Measurements from ENCODE around the gene MS4A4E.
"Not testable (repeated sequence)": the region's sequence is repeated elsewhere in the genome, so short reads cannot be mapped to it uniquely, and the experiment has no call there.

Gene MS4A4E

DNA sequence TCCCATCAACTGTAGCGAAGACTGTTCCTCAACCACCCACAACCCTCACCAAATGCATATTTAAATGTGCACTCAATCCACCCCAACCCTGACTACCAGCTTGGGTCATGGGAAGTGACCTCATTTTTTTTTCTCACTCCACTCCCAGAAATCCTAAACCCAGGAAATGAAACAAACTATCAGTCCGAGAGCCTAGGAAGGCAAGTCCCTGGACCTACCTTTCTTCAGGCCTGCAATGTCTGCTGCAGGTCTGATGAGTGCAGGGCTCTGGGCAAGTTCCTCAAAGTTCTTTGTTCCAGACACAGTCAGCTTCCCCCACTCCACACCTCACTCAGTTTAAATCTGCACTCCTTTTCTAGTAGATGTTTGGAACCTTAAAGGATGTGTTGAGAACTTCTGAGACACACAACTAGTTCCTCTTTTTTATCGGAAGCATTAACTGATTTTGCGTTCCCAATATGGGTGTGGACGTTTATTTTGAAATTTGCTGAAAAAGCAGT is at the start of gene MS4A4E:
Gene MS4A4E (minus strand): TSS at position 398 of the 500 bp plus-strand sequence. CDS start 13,082 bp downstream, outside the sequence.
- no peak for DNase-seq

DNA sequence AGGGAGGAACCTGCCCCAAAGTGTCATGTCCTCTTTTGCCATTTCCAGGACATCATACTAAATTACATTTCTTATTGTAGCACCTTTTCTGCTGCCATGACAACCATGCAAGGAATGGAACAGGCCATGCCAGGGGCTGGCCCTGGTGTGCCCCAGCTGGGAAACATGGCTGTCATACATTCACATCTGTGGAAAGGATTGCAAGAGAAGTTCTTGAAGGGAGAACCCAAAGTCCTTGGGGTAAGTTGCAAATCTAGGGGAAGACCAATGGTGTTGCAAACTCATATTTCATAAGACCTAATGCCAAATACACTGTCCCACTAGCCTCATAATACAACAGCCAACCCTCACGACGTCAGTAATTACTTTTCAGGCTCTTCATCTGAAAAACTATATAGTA is 49.2 kb upstream of the MS4A4E start:
- DNase-seq: no peak

DNA sequence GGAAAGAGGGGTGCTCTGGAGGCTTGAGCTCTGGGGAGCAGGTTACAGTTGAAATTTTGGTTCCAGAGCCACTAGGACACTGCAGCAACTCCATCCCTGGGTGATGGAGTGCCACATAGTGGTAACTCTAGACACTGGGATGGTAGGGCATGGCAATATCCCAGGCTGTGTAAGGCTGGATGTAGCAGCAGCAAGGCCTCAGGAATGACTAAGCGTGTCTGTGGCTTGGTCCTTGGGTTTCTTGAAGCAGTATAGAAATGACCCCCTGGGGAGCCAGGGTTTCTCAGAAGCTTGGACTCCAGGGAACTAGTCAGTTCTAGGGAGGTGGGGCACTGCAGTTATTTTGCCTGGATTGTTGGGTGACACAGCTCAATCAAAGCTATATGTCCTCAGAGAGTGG is 45.6 kb upstream of the MS4A4E start:
- no peak for DNase-seq

DNA sequence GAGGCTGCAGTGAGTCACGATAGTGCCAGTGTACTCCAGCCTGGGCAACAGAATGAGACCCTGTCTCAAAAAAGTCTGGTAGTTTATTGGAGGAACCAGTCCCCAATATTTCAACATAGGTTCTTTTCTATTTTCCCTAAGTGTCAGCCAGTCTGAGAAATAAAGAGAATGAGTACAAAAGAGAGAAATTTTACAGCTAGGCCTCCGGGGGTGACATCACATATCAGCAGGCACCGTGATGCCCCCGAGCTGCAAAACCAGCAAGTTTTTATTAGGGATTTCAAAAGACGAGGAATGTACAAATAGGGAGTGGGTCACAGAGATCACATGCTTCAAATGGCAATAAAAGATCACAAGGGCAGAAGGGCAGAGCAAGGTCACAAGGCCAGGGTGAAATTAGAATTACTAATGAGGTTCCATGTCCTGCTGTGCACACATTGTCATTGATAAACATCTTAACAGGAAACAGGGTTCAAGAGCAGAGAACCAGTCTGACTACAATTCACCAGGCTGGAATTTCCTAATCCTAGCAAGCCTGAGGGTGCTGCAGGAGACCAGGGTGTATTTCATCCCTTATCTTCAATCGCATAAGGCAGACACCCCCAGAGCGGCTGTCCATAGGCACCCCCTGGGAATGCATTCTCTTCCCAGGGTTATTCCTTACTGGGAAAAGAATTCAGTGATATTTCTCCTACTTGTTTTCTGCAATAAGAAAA is 42.6 kb upstream of the MS4A4E start:
- not testable (repeated sequence) for DNase-seq

DNA sequence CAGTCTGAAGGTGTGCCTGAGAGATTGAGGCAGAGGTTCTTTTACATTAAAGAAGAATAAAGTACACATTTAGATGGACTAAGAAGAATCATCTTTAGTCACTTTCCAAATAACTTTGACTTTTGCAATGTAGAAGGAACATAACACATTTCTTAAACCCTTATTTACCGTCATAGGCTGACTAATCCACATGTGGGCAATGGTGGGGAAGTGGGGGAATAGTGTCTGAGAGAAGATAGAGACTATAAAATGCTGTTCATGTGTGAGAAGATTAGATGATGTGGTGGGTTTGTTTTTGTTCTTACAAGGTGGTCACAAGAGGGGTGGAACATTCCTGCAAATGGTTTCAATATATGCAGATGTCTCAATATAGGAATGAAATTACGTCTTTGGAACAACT is 39.3 kb upstream of the MS4A4E start:
- DNase-seq: no peak

DNA sequence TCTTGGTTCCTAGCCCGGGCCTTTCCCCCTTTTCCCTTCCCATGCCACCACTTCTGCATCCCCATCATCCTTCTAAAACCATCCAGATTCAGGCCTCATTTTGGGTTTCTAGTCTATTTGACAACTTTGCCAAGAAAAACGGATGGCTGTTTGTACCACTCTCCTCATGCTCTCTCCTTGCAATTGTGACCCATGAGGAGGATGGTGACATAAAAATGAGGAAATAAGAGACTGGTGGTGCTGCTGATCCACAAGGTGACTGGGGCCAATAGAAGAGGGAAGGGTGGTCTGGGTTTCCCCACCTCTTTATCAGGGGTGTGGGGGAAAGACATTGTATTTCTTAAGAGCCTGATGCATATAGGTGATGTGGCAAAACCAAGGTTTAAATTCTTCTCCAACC is 38.5 kb upstream of the MS4A4E start:
- no peak for DNase-seq

DNA sequence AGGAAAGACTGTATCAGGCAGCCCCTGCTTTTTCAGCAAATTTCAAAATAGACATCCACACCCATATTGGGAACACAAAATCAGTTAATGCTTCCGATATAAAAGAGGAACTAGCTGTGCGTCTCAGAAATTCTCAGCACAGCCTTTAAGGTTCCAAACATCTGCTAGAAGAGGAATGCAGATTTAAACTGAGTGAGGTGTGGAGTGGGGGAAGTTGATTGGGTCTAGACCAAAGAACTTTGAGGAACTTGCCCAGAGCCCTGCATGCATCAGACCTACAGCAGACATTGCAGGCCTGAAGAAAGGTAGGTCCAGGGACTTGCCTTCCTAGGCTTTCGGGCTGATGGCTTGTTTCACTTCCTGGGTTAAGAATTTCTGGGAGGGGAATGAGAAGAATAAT is 37.5 kb upstream of the MS4A4E start, which contains the start of gene MS4A4A:
Gene MS4A4A (plus strand): TSS at position 255 of the 400 bp plus-strand sequence. CDS start 10 bp downstream, at position 265.
- no peak for DNase-seq

DNA sequence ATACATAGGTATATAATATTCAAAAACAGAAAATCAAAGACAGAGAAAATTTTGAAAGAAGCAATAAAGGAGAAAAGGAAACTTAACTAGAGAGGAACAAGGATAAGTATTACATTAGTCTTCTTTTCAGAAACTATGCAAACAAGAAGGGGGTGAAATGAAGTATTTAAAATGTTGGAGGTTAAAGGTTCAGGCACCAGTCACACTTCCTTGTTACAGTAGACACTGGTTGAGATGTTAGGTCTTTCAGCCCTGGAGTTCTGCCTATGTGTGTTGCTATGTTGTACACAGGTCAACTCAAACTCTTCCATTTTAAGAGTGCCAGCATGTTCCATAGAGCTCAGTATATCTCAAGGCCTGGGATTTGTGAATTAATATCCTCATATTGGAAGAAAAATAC is 31.5 kb upstream of the MS4A4E start:
- no peak for DNase-seq

DNA sequence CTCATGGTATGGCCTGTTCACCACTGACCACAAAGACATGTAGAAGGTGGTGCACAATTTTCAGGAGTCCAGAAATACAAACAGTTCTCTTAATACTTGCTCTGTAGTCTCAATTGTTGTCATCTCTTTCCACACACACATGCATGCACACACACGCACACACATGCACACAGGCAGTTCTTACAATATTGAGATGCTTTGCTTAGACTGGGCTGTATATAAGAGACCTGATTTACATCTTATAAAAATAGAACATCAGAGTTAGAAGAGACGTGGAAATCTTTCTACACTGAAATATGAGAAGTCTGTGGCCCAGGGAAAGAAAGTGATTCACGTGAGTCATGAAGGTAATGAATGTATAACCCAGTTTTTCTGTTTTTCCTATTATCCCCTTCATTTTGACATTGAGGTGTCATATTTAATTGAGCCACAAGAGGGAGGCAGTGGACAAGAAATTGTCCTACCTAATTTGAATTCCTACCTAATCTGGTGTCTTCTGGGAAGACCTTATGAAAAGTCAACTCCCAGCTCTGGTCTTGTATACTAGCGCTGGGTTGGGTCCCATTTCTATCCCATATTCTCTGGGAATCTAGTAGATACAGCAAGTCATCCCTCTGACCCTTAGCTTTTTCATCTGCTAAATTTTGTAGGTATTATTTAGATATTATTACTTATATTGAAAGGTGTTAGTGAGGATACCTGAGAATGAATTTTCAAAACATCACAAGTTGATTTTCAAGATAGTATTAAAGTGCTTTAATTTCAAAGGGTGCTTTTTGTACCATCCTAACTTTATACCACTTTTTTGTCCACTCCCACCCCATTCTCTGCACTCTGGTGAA is 22.7 kb upstream of the MS4A4E start:
- peak; percentile 1 for DNase-seq

DNA sequence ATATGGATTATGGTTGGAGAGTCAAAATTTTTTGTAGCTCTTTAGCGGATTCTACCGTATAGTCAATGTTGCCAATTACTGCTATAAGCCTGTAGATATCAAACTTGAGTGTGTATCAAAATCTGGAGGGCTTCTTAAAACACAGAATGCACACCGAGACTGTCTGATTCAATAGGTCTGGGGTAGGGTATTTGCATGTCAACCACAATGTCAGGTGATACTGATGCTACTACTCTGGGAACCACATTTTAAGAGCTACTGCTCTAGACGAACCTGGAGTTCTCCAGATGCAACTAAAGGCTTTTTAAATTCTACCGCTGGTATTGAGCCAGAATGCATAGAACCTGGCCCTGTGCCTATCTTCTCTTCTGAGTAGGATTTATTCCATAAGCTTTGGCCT is 21.7 kb upstream of the MS4A4E start:
- DNase-seq: no peak

DNA sequence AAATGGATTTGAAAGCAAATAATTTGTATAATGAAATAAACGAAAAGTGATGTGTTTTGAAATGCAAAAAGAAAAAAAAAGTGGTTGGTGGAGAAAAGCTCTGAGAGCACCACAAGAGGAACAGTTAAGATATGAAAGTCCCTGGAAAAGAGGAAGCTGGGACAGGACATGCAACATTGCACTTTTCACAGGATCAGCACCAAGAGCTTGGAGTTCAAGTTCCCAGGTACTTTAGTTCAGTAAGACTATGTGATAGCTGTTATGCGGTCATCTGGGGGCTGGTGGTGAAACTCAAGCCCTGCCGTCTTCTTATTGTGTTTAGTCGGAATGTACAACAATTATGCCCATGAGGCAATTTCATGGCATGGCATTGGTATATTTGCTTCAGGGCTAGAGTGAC is 20.5 kb upstream of the MS4A4E start:
- DNase-seq: no peak

DNA sequence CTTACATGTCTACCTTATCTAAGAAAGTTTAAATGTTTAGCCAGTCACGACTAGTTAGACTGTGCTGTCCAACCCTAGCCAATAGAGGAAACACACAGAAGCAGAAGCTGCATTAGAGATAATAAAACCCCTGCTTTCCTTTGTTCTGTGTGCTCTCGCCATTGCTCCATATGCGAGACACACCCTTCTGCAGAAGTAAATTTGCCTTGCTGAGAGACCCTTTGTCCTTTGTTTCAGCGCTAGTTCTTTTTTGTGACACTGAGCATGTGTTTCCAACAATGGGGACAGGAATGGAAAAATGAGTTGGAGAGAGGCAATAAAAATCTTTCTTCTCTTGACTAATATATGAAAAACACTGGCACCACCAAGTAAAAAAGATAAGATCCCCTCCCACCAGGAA is 18.1 kb upstream of the MS4A4E start:
- no peak for DNase-seq

DNA sequence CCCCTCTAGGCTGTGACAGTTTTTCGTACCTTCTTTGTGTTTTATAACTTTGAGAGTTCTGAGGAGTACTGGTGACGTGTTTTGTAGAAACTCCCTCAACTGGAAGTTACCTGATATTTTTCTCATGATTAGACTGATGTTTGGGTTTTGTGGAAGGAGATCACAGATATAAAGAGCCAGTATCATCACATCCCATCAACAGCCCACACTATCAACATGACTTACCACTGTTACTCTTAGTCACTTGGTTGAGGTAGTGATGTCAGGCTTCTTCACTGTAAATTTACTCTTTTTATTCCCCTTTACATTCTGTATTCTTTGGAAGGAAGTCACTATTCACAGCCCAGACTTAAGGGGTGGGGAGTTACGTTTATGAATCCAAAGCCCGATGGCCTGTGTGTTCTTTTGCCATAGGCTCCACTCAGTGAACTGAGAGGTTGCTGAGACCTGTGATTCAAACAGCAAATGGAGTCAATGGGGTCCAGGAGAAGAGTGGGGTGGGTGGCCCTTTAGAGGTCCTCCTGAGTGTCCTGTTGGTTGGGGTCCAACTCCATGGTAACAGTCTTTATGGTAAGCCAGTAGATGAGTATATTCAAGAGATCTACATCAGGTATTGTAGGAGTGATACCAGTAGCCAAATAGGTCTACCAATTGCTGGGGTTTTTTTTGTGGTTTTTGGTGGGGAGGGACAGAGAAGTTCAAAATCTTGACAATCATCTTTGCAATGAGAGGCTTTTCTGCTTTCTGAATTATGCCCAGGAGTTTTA is 15.2 kb upstream of the MS4A4E start:
- no peak for DNase-seq

DNA sequence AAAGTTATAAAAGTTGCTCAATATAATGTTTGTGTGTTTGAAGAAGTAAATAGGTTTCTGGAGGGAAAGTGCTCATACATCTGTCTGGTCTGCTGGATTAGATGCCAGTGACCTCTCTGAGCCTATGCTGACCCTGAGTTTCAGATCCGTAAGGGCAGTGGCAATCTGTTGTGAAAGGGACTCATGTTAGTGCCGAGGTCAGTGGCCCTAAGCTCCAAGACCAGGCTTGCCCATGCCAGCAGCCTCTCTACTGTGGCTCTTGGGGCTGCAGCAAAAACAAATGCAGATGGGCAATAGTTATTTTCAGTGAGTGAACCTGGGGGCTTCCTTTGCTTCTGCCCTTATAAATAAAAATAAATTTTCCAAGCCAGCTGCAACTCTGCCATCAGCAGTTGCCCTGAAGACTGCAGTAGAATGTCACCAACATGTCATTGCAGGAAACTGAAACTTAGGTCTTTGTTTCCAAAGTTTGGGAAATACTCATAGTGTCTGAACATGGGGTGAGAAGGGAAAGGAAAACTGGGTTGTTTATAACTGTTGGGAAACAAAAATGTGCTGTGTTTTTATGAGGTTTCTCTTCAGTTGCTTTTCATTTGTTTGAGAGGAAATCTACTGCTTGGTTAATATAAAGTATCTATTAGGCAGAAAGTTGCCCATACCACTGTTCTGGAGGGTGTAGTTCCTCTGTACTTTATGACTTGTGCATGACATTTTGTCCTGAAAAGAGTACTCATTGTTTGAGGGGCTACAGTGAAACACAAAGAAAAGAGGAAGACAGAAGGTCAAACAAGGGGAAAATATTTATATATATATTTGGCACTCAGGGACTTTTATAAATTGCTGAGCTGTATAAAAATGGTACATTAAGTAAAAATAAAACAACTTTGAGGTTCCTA is 9.5 kb upstream of the MS4A4E start:
- DNase-seq: no peak

DNA sequence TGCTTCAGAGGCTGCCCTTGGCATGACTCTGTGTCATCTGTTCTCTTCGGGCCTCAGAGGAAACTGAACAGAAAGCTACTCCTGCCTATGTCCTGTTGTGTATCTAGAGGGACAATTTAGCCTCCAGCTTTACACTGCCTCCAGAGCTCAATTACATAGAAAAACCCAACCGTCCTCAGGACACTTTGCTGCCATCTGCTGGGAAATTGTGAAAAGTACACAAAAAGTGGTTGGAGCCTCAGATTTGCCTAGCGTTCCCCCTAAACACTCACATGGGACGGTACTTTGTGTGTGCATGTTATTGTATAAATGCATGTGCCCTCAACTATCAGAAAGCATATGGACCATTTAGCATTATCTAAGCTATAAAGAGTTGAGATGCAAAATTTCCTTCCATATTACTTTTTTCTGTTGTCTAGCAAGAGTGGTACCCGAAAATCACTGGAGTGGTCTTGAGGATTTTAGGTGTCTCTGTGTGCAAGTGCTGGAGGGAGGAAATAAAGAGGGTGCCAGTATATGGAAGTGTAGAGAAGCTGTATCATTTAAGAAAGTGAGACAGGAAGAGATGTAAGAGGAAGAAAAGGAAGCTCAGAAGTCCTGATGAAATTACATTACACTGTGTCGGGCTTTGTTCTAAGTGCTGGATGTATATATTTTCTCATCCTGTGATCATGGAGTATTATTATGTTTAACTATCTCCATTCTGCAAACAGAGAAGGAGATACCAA is 8.7 kb upstream of the MS4A4E start:
- DNase-seq: no peak

DNA sequence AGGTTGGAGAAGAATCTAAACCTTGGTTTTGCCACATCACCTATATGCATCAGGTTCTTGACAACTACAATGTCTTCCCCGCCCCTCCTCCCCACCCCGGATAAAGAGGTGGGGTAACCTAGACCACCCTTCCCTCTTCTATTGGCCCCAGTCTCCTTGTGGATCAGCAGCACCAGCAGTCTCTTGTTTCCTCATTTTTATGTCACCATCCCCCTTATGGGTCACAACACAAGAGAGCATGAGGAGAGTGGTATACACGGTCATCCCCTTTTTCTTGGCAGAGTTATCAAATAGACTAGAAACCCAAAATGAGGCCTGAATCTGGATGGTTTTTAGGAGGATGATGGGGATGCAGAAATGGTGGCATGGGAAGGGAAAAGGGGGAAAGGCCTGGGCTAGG is 1.2 kb downstream of the MS4A4E start:
- no peak for DNase-seq

DNA sequence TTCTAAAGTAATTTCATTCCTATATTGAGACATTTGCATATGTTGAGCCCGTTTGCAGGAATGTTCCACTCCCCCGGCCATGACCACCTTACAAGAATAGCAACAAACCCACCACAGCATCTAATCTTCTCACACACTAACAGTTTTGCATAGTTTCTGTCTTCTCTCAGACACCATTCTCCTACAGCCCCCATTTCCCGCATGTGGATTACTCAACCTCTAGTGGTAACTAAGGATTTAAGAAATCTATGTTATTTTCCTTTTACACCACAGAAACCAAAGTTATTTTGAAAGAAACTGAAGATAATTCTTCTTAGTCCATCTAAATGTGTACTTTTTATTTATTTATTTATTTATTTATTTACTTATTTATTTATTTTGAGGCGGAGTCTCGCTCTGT is 2.3 kb downstream of the MS4A4E start:
- DNase-seq: no peak

DNA sequence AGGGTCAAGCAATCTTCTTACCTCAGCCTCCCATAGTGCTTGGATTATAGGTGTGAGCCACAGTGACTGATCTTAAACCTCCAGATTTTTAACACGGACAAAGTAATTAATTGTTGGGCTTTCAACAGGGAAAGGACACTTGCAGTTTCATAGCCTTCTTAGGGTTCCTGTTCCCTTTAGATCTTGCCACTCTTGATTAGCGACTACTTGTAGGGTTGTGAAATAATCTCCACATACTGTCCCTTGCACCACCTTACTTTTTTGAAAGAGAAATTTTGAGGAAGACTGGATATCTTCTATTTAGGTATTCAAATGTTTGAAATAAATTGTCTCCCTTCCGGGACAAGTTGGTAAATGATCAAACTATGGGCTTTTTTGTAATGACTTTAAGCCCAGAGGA is 7.6 kb downstream of the MS4A4E start:
- no peak for DNase-seq

DNA sequence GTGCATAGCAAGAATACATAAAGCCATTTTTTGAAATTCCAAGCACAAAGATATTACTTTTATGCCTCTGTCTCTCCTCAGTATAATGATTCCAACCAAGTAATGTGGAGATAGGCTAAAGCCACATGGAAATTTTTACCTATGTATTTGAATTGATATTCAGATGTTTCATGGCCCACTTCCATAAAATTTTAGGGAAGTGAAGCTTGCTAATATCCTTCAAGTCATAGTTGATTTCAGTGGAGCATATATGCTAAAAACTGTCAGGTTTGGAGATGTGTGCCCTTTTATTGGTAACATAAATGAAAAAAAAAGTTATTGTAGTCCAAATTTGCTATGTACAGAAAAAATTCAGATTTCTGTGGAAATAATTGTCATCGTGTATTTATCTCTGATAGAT is 12.3 kb downstream of the MS4A4E start:
- DNase-seq: no peak

DNA sequence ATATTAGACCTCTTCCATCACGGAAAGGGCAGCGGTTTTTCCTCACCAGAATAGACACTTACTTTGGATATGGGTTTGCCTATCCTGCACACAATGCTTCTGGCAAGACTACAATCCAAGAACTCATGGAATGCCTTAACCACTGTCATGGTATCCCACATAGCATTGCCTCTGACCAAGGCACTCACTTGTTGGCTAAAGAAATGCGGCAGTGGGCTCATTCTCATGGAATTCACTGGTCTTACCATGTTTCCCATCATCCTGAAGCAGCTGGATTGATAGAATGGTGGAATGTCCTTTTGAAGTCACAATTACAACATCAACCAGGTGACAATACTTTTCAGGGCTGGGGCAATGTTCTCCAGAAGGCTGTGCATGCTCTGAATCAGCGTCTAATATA is 20.8 kb downstream of the MS4A4E start:
- DNase-seq: no peak

DNA sequence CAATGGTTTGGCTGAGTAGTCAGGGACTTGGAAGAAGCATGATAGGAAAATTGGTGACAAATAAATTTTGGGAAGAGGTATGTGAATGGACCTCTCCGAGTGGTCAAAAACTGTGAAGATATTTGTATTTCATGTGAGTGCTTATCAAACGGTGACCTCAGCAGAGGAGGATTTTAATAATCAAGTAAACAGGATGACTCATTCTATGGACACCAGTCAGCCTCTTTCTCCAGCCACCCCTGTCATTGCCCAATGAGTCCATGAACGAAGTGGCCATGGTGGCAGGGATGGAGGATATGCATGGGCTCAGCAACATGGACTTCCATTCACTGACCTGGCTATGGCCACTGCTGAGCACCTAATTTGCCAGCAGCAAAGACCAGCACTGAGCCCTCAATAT is 21.2 kb downstream of the MS4A4E start:
- DNase-seq: no peak

DNA sequence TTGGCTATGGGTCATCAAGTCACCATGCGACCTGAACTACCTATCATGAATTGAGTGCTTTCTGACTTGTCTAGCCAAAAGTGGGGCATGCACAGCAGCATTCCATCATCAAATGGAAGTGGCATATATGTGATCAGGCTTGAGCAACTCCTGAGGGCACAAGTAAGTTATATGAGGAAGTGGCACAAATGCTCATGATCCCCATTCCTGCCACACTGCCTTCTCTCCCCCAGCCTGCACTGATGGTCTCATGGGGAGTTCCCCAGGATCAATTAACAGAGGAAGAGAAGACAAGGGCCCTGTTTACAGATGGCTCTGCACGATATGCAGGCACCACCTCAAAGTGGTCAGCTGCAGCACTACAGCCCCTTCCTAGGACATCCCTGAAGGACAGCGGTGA is 21.8 kb downstream of the MS4A4E start:
- DNase-seq: no peak

All from NCI-H510A treated with DMSO at 0.1 percent for 48 hours (cell line).